NCI-H2196 treated with DMSO at 0.1 percent for 48 hours (cell line): ENCODE data around the gene NPHP4.

Experiments
- DNase-seq: peaks from one replicate; lab custom pipeline; 2025; ENCODE audit not compliant: unreplicated experiment; lab: John Stamatoyannopoulos, UW

NPHP4 gene

GRCh38 chr1:5915587-5916571 lies 76.3 kb downstream of the NPHP4 start:
- peak; percentile 41 for DNase-seq

GRCh38 chr1:5914676-5915365 lies 77.4 kb downstream of the NPHP4 start:
- no peak for DNase-seq

GRCh38 chr1:5913876-5914275 lies 78.3 kb downstream of the NPHP4 start:
- DNase-seq = no peak

GRCh38 chr1:5913078-5913845 lies 79.0 kb downstream of the NPHP4 start:
- no peak for DNase-seq

DNA sequence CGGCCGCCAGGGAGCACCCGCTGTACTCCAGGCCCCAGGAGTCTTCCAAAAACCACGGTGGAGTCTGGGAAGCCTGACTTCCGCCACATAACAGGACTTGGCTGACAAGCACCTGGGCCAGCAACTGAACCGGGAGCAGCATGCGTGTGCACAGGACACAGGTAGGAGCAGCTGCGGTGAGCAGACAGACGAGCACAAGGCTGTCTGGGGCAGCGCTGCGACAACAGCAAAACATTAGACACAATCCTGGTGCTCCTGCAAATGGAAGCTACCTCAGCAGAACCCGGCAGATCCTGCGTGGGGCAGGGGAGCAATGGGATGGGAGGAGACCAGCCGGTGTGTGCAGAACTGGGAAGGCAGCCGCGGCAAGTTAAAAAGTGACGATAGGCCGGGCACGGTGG lies 80.4 kb downstream of the NPHP4 start:
- no peak for DNase-seq

DNA sequence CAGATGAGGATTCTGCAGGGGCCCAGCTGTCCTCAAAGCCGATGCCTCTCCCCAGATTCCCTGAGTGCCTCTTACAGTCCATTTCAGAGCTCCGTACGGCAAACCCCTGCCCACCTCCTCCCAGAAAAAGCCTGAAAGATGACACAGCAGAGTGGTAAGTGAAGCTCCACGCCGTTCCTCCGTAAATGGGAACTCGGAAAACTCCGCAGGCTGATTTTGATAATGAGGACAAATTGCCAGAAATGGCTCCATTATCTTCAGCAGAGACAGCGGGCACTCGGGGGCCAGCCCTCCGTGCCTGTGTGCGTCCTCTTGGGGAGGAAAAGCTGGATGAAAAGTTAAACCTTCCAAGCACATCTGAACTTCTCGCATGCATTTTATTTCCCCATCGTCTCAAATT lies 81.1 kb downstream of the NPHP4 start:
- no peak for DNase-seq

GRCh38 chr1:5910666-5911065 lies 81.6 kb downstream of the NPHP4 start:
- DNase-seq = no peak

GRCh38 chr1:5910276-5910620 lies 82.0 kb downstream of the NPHP4 start:
- no peak for DNase-seq

DNA sequence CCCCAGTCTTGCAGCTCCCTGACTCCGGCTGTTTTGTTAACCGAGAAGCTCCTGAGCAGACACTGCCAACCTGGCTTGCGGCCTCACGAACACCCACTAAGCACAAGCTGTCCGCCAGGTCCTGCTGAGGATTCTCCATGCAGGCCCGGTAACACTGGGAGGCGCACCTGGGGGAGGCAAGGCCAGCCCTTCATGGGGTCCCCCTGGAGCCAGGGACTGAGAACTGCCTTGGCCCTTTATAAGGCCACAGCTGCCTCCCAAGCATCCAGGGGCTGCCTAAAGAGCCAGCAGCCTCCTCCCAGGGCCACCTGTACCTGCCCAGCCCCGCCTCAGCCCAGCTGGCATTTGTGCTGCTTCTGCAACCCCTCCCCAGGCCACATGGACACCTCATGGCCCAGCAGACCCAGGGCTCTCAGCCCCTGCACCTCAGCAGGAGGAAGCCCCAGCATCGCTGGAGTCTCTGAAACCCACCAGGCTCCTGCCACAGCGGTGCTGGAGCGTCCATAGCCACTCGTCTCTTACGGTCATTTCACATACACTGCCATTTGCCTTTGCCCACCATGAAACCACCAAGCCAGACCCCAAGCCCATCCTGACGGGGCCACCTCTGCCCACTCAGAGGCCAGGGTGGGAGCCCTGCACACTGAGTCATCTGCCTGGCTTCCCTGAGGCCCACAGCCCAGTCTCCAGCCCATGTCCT lies 82.5 kb downstream of the NPHP4 start:
- DNase-seq = no peak

DNA sequence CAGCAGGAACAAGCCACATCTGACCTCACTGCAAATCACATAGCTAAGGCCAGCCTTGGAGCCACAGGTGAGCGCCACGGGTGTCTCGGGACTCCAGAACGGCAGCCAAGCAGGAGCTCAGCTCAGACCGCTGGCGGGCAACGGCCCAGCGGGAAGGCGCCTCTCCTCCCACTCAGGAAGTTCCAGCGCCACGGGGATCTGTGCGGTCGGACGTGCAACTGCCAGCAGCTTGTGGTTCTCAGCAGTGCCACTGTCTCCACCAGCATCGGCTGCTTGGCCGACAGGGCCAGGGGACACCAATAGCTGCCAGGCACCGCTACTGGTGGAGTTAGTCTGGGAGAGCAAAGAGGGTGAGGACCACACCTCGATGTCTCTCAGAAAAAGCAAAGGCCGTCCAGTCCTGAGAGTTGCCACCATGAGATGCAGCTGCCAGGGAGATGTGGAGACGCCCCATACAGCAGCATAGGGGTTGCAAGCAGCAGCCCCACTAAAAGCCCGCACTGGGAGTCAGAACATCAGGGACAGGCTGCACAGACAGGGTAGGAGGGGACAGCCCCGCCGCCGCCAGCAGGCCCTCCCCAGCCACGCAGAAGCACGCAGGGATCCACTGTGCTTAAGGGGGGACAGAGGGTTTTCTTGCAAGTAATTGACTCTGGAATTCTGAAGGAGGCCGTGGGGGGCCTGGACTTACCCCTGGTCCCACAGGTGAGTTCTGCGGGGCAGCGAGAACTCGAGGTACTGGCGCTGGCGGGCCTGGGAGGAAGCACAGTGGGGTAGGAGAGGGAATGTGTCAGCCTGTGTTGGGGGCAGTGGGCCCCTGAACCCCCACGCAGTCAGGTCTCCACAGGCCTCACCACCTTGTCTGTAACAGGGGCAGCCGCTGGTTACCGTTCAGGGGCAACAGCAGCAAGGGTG lies 83.5 kb downstream of the NPHP4 start:
- DNase-seq = no peak

GRCh38 chr1:5907966-5908365 lies 84.3 kb downstream of the NPHP4 start:
- DNase-seq = no peak

GRCh38 chr1:5907386-5907785 lies 84.8 kb downstream of the NPHP4 start:
- no peak for DNase-seq

DNA sequence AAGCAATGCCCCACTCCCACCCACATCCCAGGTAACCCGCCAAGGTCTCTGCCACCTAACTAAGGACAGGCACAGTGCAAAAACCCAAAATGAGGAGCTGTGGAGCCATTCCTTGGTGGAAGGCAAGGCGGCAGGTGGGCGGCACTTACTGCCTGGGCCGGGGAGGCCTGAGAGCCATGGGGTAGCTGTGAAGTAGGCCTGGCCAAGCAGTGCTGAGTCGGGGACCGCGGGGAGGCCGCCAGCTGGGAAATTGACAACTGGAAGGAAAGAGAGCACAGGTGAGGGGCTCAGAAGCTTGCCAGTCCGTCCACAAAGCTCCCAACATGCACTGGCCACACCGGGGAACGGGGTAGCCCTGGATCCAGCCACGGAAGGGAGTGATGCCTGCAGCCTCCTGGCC lies 85.3 kb downstream of the NPHP4 start:
- DNase-seq = no peak

- no peak for DNase-seq
These were observed 86.1 kb downstream of the NPHP4 start for GRCh38 chr1:5906116-5906515.

GRCh38 chr1:5905436-5905835 lies 86.8 kb downstream of the NPHP4 start:
- DNase-seq = no peak

GRCh38 chr1:5904551-5904950 lies 87.7 kb downstream of the NPHP4 start:
- DNase-seq = no peak

GRCh38 chr1:5903680-5904079 lies 88.5 kb downstream of the NPHP4 start:
- no peak for DNase-seq

GRCh38 chr1:5903031-5903430 lies 89.2 kb downstream of the NPHP4 start:
- no peak for DNase-seq

- no peak for DNase-seq
These were observed 90.4 kb downstream of the NPHP4 start for GRCh38 chr1:5901841-5902240.

DNA sequence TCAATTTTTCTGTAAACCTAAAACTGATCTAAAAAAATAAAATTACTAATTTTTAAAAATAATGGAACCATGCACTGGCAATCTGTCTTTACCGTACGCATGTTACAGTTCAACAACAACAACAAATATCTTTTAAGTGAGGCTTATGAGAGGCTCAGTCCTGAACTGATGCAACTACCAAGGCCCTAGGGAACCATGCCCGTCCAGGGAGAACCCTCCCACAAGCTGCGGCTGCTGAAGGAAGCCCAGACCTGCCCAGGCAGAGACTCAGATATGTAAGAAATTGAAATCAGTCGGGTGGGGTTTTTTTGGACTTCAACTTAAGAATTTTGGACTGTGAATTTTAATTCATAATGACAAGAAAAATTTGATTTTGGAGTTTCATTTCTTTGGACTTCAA lies 91.1 kb downstream of the NPHP4 start:
- DNase-seq = no peak
